GM12878 (cell line): Measurements from ENCODE around the gene PARVA.

Experiments used
- BHLHE40 ChIP-seq, 2 experiments: fragments of 450-650 bp in 1 of 2; IDR thresholded peaks; 2 replicates each; pipeline ENCODE4 v1.6.1; 2011 to 2017; ENCODE audit warnings: low read depth in 2 of 2, borderline replicate concordance in 1 of 2, improper control_type of control experiment in 1 of 2, low read length in 1 of 2, mild to moderate bottlenecking in 1 of 2
- CBX3 ChIP-seq: fragments of 200-600 bp; sonication (generic); IDR thresholded peaks from 2 replicates; pipeline ENCODE4 v1.6.1; 2016; ENCODE audit warnings: low read depth, borderline replicate concordance
- CEBPZ ChIP-seq: fragments of 150-350 bp; IDR thresholded peaks from 2 replicates; pipeline ENCODE4 v1.6.1; 2016; ENCODE audit warnings: low read depth, low read length
- CTCF ChIP-seq, 3 experiments: IDR thresholded peaks in 2 of 3; conservative IDR thresholded peaks in 1 of 3; 2 replicates each; pipeline ENCODE4 v1.5.1; 2011; ENCODE audit warnings: low read depth in 3 of 3, low read length in 3 of 3, mild to moderate bottlenecking in 3 of 3, control low read depth in 2 of 3, moderate library complexity in 2 of 3, inconsistent platforms in 1 of 3, mixed read lengths in 1 of 3; ENCODE audit not compliant: control insufficient read depth in 2 of 3, insufficient read depth in 1 of 3; ENCODE audit errors: extremely low read depth in 1 of 3
- RAD51 ChIP-seq: fragments of 450-650 bp; IDR thresholded peaks from 2 replicates; pipeline ENCODE4 v1.6.1; 2016; ENCODE audit warnings: moderate library complexity, mild to moderate bottlenecking, inconsistent platforms
- ZNF274 ChIP-seq: IDR thresholded peaks from one replicate; pipeline ENCODE4 v1.8.0; 2011; ENCODE audit not compliant: insufficient read length, insufficient read depth

GRCh38 chr11:12402691-12403120 lies 25.3 kb downstream of the PARVA start:
- no peak for TF ChIP-seq CEBPZ
- TF ChIP-seq CTCF (IDR thresholded peaks at IDR 0.05 in 2 of 3, conservative IDR thresholded peaks at IDR 0.05 in 1 of 3; ENCODE audit: control insufficient read depth in 2 of 3, extremely low read depth in 1 of 3, insufficient read depth in 1 of 3, low read depth in 3 of 3, low read length in 3 of 3): no peak
- TF ChIP-seq BHLHE40 (IDR thresholded peaks at IDR 0.05; ENCODE audit: borderline replicate concordance in 1 of 2, low read depth in 2 of 2, low read length in 1 of 2): no peak
- no peak for TF ChIP-seq ZNF274
- no peak for TF ChIP-seq CBX3
- TF ChIP-seq RAD51: no peak
